Suprapubic skin (tissue), 4 donors: Measurements from ENCODE around the gene TUBGCP4. TPM values are rescaled to one million over a fixed set of nuclear protein-coding genes. Genes with fewer than 3 reads are reported as not detected.

Source experiments
- DNase-seq, 2 donors: peaks; one replicate each; pipeline ENCODE4 v3.0.0-alpha.2; 2019; ENCODE audit warnings: low spot score in 2 of 2
- H3K27ac ChIP-seq: fragments of 200-600 bp; sonication (generic); one replicate; pipeline ENCODE4 v1.5.1; 2019
- H3K27me3 ChIP-seq: fragments of 200-600 bp; sonication (generic); one replicate; pipeline ENCODE4 v1.5.1; 2019
- H3K36me3 ChIP-seq: fragments of 200-600 bp; sonication (generic); one replicate; pipeline ENCODE4 v1.5.1; 2019
- H3K4me1 ChIP-seq: fragments of 200-600 bp; sonication (generic); one replicate; pipeline ENCODE4 v1.5.1; 2019
- H3K4me3 ChIP-seq: fragments of 200-600 bp; sonication (generic); one replicate; pipeline ENCODE4 v1.5.1; 2019; ENCODE audit warnings: mild to moderate bottlenecking
- H3K9me3 ChIP-seq: fragments of 200-600 bp; sonication (generic); one replicate; pipeline ENCODE4 v1.5.1; 2019
- CTCF ChIP-seq, 2 donors: fragments of 200-600 bp in 1 of 2; fragments of 450-650 bp in 1 of 2; sonication (generic) in 1 of 2; IDR thresholded peaks; one replicate each; pipeline ENCODE4 v1.5.1; 2016 to 2019; ENCODE audit warnings: antibody characterized with exemption in 2 of 2, mild to moderate bottlenecking in 1 of 2, moderate library complexity in 1 of 2
- EP300 ChIP-seq: sonication (generic); formaldehyde crosslinking; IDR thresholded peaks from one replicate; pipeline ENCODE4 v1.6.1; 2017; ENCODE audit warnings: antibody characterized with exemption
- POLR2A ChIP-seq, 2 donors: fragments of 450-650 bp; IDR thresholded peaks; one replicate each; pipeline ENCODE4 v1.6.1; 2017; ENCODE audit warnings: antibody characterized with exemption in 2 of 2, mild to moderate bottlenecking in 2 of 2, moderate library complexity in 2 of 2
- POLR2AphosphoS5 ChIP-seq, 3 donors: sonication (generic); formaldehyde crosslinking; IDR thresholded peaks; one replicate each; pipeline ENCODE4 v1.6.1; 2017; ENCODE audit warnings: antibody characterized with exemption in 3 of 3
- WGBS: methylation state at CpG from one replicate; pipeline ENCODE4 v1.1.5; 2018; 5-methylcytosine and 5-hydroxymethylcytosine counted together
- total RNA-seq, 4 donors: library from RNA; depleted of rRNA; stranded (reverse); fragments of >200 nt; gene quantifications; one replicate each; pipeline ENCODE4 v1.1.0, GENCODE V29; 2016

TUBGCP4 gene
- total RNA-seq, 4 donors from 2014 or later: 13.0 to 28.5 (median 22.2) TPM

- peaks cover 38% of the 10 kb centered on the region for H3K4me1 ChIP-seq
- TF ChIP-seq CTCF (IDR thresholded peaks at IDR 0.05) (no peak), POLR2AphosphoS5 (IDR thresholded peaks at IDR 0.05) (no peak), POLR2A (IDR thresholded peaks at IDR 0.05) (no peak), EP300 (no peak)
- peak overlapping the region; percentile 35 for H3K27ac ChIP-seq
- no peaks in the 10 kb centered on the region for H3K9me3 ChIP-seq
- under 1% methylated on average over 24 of the region's 45 CpGs for WGBS
- no peaks in the 10 kb centered on the region for H3K27me3 ChIP-seq
- H3K4me3 ChIP-seq: peak overlapping the region; percentile 84
- DNase-seq: peak in 1 of 2 donors; percentile 58
- H3K36me3 ChIP-seq: peaks cover 17% of the 10 kb centered on the region
Observed at GRCh38 chr15:43370310-43370974, 459 bp upstream of the TUBGCP4 start.

GRCh38 chr15:43376017-43376705 lies 5.3 kb downstream of the TUBGCP4 start:
- DNase-seq: no peak
- H3K4me3 ChIP-seq: no peak overlapping the region
- no peaks in the 10 kb centered on the region for H3K27me3 ChIP-seq
- TF ChIP-seq POLR2A (IDR thresholded peaks at IDR 0.05): no peak
- TF ChIP-seq CTCF (IDR thresholded peaks at IDR 0.05): peak in 1 of 2 donors; percentile 51
- TF ChIP-seq POLR2AphosphoS5 (IDR thresholded peaks at IDR 0.05): no peak
- H3K36me3 ChIP-seq: peaks cover 13% of the 10 kb centered on the region
- no peak overlapping the region for H3K27ac ChIP-seq
- 88% methylated on average over 13 of the region's 13 CpGs for WGBS
- no peaks in the 10 kb centered on the region for H3K9me3 ChIP-seq
- H3K4me1 ChIP-seq: peaks cover 17% of the 10 kb centered on the region

- TF ChIP-seq CTCF (IDR thresholded peaks at IDR 0.05) (no peak), POLR2A (IDR thresholded peaks at IDR 0.05) (no peak), POLR2AphosphoS5 (IDR thresholded peaks at IDR 0.05) (no peak), EP300 (no peak)
- DNase-seq: no peak
- no peak overlapping the region for H3K27ac ChIP-seq
- no peaks in the 10 kb centered on the region for H3K27me3 ChIP-seq
- H3K9me3 ChIP-seq: no peaks in the 10 kb centered on the region
- no peaks in the 10 kb centered on the region for H3K4me1 ChIP-seq
- H3K4me3 ChIP-seq: no peak overlapping the region
- H3K36me3 ChIP-seq: peaks cover 34% of the 10 kb centered on the region
Observed at GRCh38 chr15:43378601-43379000, 7.7 kb downstream of the TUBGCP4 start.

GRCh38 chr15:43382310-43382709 lies 11.4 kb downstream of the TUBGCP4 start:
- no peaks in the 10 kb centered on the region for H3K9me3 ChIP-seq
- no peaks in the 10 kb centered on the region for H3K4me1 ChIP-seq
- DNase-seq: no peak
- WGBS: 94% methylated on average over 4 of the region's 4 CpGs
- H3K27ac ChIP-seq: no peak overlapping the region
- TF ChIP-seq CTCF (IDR thresholded peaks at IDR 0.05) (no peak), POLR2AphosphoS5 (IDR thresholded peaks at IDR 0.05) (no peak), EP300 (no peak), POLR2A (IDR thresholded peaks at IDR 0.05) (no peak)
- no peaks in the 10 kb centered on the region for H3K27me3 ChIP-seq
- H3K4me3 ChIP-seq: no peak overlapping the region
- H3K36me3 ChIP-seq: peaks cover 67% of the 10 kb centered on the region

GRCh38 chr15:43383070-43383469 lies 12.2 kb downstream of the TUBGCP4 start:
- no peaks in the 10 kb centered on the region for H3K4me1 ChIP-seq
- H3K27me3 ChIP-seq: no peaks in the 10 kb centered on the region
- WGBS: 71% methylated on average over 2 of the region's 2 CpGs
- TF ChIP-seq CTCF (IDR thresholded peaks at IDR 0.05) (no peak), POLR2AphosphoS5 (IDR thresholded peaks at IDR 0.05) (no peak), EP300 (no peak), POLR2A (IDR thresholded peaks at IDR 0.05) (no peak)
- no peak for DNase-seq
- no peaks in the 10 kb centered on the region for H3K9me3 ChIP-seq
- H3K36me3 ChIP-seq: peaks cover 74% of the 10 kb centered on the region
- no peak overlapping the region for H3K4me3 ChIP-seq
- no peak overlapping the region for H3K27ac ChIP-seq
